Stimulated activated effector memory CD8-positive, alpha-beta T cell treated with anti-CD3 and anti-CD28 coated beads, Interleukin-12 subunit alpha, Interleukin-12 subunit beta, amount 100 ng/mL, for 72 hours (primary cell): Measurements from ENCODE around the gene IFI44L.

Experiments used
- ATAC-seq: fragments of 150-1000 bp; cut with Tn5 transposase; 2 replicates; pipeline ENCODE4 v1.10.0; 2021
- DNase-seq, 2 donors: peaks; one replicate each; pipeline ENCODE4 v3.0.0; 2021 to 2022; ENCODE audit warnings: low spot score in 2 of 2
- H3K27ac Mint-ChIP-seq: one replicate; pipeline ENCODE4 v1.8.0; 2022; ENCODE audit warnings: mild to moderate bottlenecking, mixed read lengths
- H3K36me3 Mint-ChIP-seq: one replicate; pipeline ENCODE4 v1.8.0; 2022; ENCODE audit warnings: mild to moderate bottlenecking, mixed read lengths
- H3K4me1 Mint-ChIP-seq: one replicate; pipeline ENCODE4 v1.8.0; 2022; ENCODE audit warnings: mixed read lengths
- H3K4me3 Mint-ChIP-seq: one replicate; pipeline ENCODE4 v1.8.0; 2022; ENCODE audit warnings: mild to moderate bottlenecking, mixed read lengths
- H3K9me3 Mint-ChIP-seq: one replicate; pipeline ENCODE4 v1.8.0; 2022; ENCODE audit warnings: mixed read lengths

Gene IFI44L

GRCh38 chr1:78664763-78665162 is 44.5 kb downstream of the IFI44L start:
- DNase-seq (no peak), ATAC-seq (peak; percentile 95)
- H3K4me1 Mint-ChIP-seq = peaks cover 2% of the 10 kb centered on the region
- peaks cover 35% of the 10 kb centered on the region for H3K36me3 Mint-ChIP-seq
- no peaks in the 10 kb centered on the region for H3K9me3 Mint-ChIP-seq
- no peak overlapping the region for H3K27ac Mint-ChIP-seq
- no peak overlapping the region for H3K4me3 Mint-ChIP-seq

- Mint-ChIP-seq H3K36me3 (peaks cover 25% of the 10 kb centered on the region), H3K4me3 (no peak overlapping the region), H3K9me3 (no peaks in the 10 kb centered on the region), H3K27ac (no peak overlapping the region), H3K4me1 (no peaks in the 10 kb centered on the region)
- DNase-seq (no peak), ATAC-seq (no peak)
Observed at GRCh38 chr1:78665809-78666208, 45.6 kb downstream of the IFI44L start.

GRCh38 chr1:78667939-78668338 is 47.7 kb downstream of the IFI44L start:
- no peak for ATAC-seq
- Mint-ChIP-seq H3K27ac (no peak overlapping the region), H3K36me3 (peaks cover 13% of the 10 kb centered on the region), H3K4me3 (no peak overlapping the region), H3K4me1 (no peaks in the 10 kb centered on the region), H3K9me3 (no peaks in the 10 kb centered on the region)
- DNase-seq = no peak

GRCh38 chr1:78668427-78668826 is 48.2 kb downstream of the IFI44L start:
- Mint-ChIP-seq H3K36me3 (peaks cover 9% of the 10 kb centered on the region), H3K4me3 (no peak overlapping the region), H3K9me3 (no peaks in the 10 kb centered on the region), H3K4me1 (no peaks in the 10 kb centered on the region), H3K27ac (no peak overlapping the region)
- no peak for DNase-seq
- ATAC-seq = no peak

GRCh38 chr1:78672428-78672827 is 52.2 kb downstream of the IFI44L start:
- H3K36me3 Mint-ChIP-seq = no peaks in the 10 kb centered on the region
- no peak overlapping the region for H3K4me3 Mint-ChIP-seq
- DNase-seq (no peak), ATAC-seq (no peak)
- no peaks in the 10 kb centered on the region for H3K9me3 Mint-ChIP-seq
- no peak overlapping the region for H3K27ac Mint-ChIP-seq
- no peaks in the 10 kb centered on the region for H3K4me1 Mint-ChIP-seq

GRCh38 chr1:78673120-78673519 is 52.9 kb downstream of the IFI44L start:
- H3K27ac Mint-ChIP-seq = no peak overlapping the region
- DNase-seq (no peak), ATAC-seq (peak; percentile 26)
- H3K4me1 Mint-ChIP-seq = no peaks in the 10 kb centered on the region
- H3K9me3 Mint-ChIP-seq = no peaks in the 10 kb centered on the region
- H3K36me3 Mint-ChIP-seq = no peaks in the 10 kb centered on the region
- H3K4me3 Mint-ChIP-seq = no peak overlapping the region

GRCh38 chr1:78676347-78676982 is 56.2 kb downstream of the IFI44L start:
- H3K4me3 Mint-ChIP-seq = no peak overlapping the region
- ATAC-seq (no peak), DNase-seq (peak in 1 of 2 donors; percentile 20)
- H3K27ac Mint-ChIP-seq = no peak overlapping the region
- H3K9me3 Mint-ChIP-seq = no peaks in the 10 kb centered on the region
- H3K4me1 Mint-ChIP-seq = no peaks in the 10 kb centered on the region
- no peaks in the 10 kb centered on the region for H3K36me3 Mint-ChIP-seq

- H3K4me1 Mint-ChIP-seq = no peaks in the 10 kb centered on the region
- ATAC-seq (no peak), DNase-seq (no peak)
- H3K36me3 Mint-ChIP-seq = no peaks in the 10 kb centered on the region
- no peaks in the 10 kb centered on the region for H3K9me3 Mint-ChIP-seq
- H3K27ac Mint-ChIP-seq = no peak overlapping the region
- H3K4me3 Mint-ChIP-seq = no peak overlapping the region
Observed at GRCh38 chr1:78676993-78677392, 56.7 kb downstream of the IFI44L start.

GRCh38 chr1:78677788-78678187 is 57.5 kb downstream of the IFI44L start:
- no peaks in the 10 kb centered on the region for H3K4me1 Mint-ChIP-seq
- no peak overlapping the region for H3K27ac Mint-ChIP-seq
- H3K36me3 Mint-ChIP-seq = no peaks in the 10 kb centered on the region
- no peak for ATAC-seq
- H3K9me3 Mint-ChIP-seq = no peaks in the 10 kb centered on the region
- no peak for DNase-seq
- H3K4me3 Mint-ChIP-seq = no peak overlapping the region

GRCh38 chr1:78678324-78678723 is 58.1 kb downstream of the IFI44L start:
- Mint-ChIP-seq H3K4me1 (no peaks in the 10 kb centered on the region), H3K9me3 (no peaks in the 10 kb centered on the region)
- ATAC-seq = no peak

GRCh38 chr1:78681265-78681664 is 61.0 kb downstream of the IFI44L start:
- no peak overlapping the region for H3K4me3 Mint-ChIP-seq
- H3K27ac Mint-ChIP-seq = no peak overlapping the region
- no peaks in the 10 kb centered on the region for H3K36me3 Mint-ChIP-seq
- no peaks in the 10 kb centered on the region for H3K4me1 Mint-ChIP-seq
- no peaks in the 10 kb centered on the region for H3K9me3 Mint-ChIP-seq
- no peak for ATAC-seq
- DNase-seq = no peak

More at GRCh38 chr1:78678324-78678723, 58.1 kb downstream of the IFI44L start:
- no peak overlapping the region for H3K4me3 Mint-ChIP-seq
- no peaks in the 10 kb centered on the region for H3K36me3 Mint-ChIP-seq
- DNase-seq = no peak
- no peak overlapping the region for H3K27ac Mint-ChIP-seq

- no peak overlapping the region for H3K27ac Mint-ChIP-seq
- H3K36me3 Mint-ChIP-seq = no peaks in the 10 kb centered on the region
- ATAC-seq (no peak), DNase-seq (no peak)
- H3K9me3 Mint-ChIP-seq = no peaks in the 10 kb centered on the region
- H3K4me3 Mint-ChIP-seq = no peak overlapping the region
- H3K4me1 Mint-ChIP-seq = no peaks in the 10 kb centered on the region
Observed at GRCh38 chr1:78682496-78682895, 62.2 kb downstream of the IFI44L start.

GRCh38 chr1:78683079-78683478 is 62.8 kb downstream of the IFI44L start:
- Mint-ChIP-seq H3K4me3 (no peak overlapping the region), H3K9me3 (no peaks in the 10 kb centered on the region), H3K36me3 (no peaks in the 10 kb centered on the region), H3K4me1 (no peaks in the 10 kb centered on the region), H3K27ac (no peak overlapping the region)
- ATAC-seq (no peak), DNase-seq (no peak)

- Mint-ChIP-seq H3K36me3 (no peaks in the 10 kb centered on the region), H3K4me1 (no peaks in the 10 kb centered on the region), H3K4me3 (no peak overlapping the region), H3K27ac (no peak overlapping the region), H3K9me3 (no peaks in the 10 kb centered on the region)
- ATAC-seq = no peak
- no peak for DNase-seq
Observed at GRCh38 chr1:78687315-78687714, 67.1 kb downstream of the IFI44L start.

- no peak overlapping the region for H3K4me3 Mint-ChIP-seq
- no peaks in the 10 kb centered on the region for H3K9me3 Mint-ChIP-seq
- DNase-seq (no peak), ATAC-seq (no peak)
- no peak overlapping the region for H3K27ac Mint-ChIP-seq
- H3K36me3 Mint-ChIP-seq = no peaks in the 10 kb centered on the region
- no peaks in the 10 kb centered on the region for H3K4me1 Mint-ChIP-seq
Observed at GRCh38 chr1:78687914-78688313, 67.7 kb downstream of the IFI44L start.

- Mint-ChIP-seq H3K4me3 (no peak overlapping the region), H3K4me1 (no peaks in the 10 kb centered on the region), H3K9me3 (no peaks in the 10 kb centered on the region), H3K36me3 (no peaks in the 10 kb centered on the region), H3K27ac (no peak overlapping the region)
- ATAC-seq (no peak), DNase-seq (no peak)
Observed at GRCh38 chr1:78688697-78689096, 68.4 kb downstream of the IFI44L start.

- no peak for ATAC-seq
- no peak for DNase-seq
- H3K4me1 Mint-ChIP-seq = no peaks in the 10 kb centered on the region
- H3K36me3 Mint-ChIP-seq = no peaks in the 10 kb centered on the region
- no peak overlapping the region for H3K27ac Mint-ChIP-seq
- H3K4me3 Mint-ChIP-seq = no peak overlapping the region
- H3K9me3 Mint-ChIP-seq = no peaks in the 10 kb centered on the region
Observed at GRCh38 chr1:78690516-78690915, 70.3 kb downstream of the IFI44L start.
